ENCODE results near the gene SCAPER. TPM values are rescaled to one million over a fixed set of nuclear protein-coding genes. Genes with fewer than 3 reads are reported as not detected.

Gene SCAPER
- polyA plus RNA-seq (2011; rRNA removed): 4.9 and 7.6 TPM in 2 replicates
- 1.3 and 1.6 TPM in 2 replicates for polyA plus RNA-seq (2012; cell fraction: cytosol; rRNA removed)
- polyA plus RNA-seq (2012; cell fraction: nucleus; rRNA removed): 1.8 and 3.4 TPM in 2 replicates
- 4.0 to 5.7 TPM (median 5.5 TPM) in 3 replicates for polyA plus RNA-seq (2017; fragmentation: RNase III; extraction: RNeasy Plus Mini Kit Qiagen cat#74134 plus additional on column Dnase treatment)
- polyA minus RNA-seq (2011; rRNA and poly(A)+ RNA removed): 4.4 and 4.9 TPM in 2 replicates

GRCh38 chr15:76905013-76905839 lies at the start of gene SCAPER:
SCAPER (minus strand) TSS chr15:76905340; CDS start chr15:76883817, 21,523 bp downstream.
- DNase-seq (ENCODE audit: low read depth in 1 of 2, low spot score in 1 of 2) (peak; percentile 91), FAIRE-seq (no peak), ATAC-seq (peak; percentile 90 to 94)
- CTCF ChIA-PET: interaction anchor here (1.5 kb wide), 1 partner anchor 36 kb away, joined by 3 read pairs; no protein-coding TSS in a partner anchor
- POLR2A ChIA-PET: no interaction called here
- Histone ChIP-seq H3K27ac (peak within 1 kb of the TSS; percentile 78 to 91), H3K4me1 (peaks cover 14% of the 10 kb centered on the region; the same call in 2 of the 3 replicates), H3K9me3 (no peaks in the 10 kb centered on the region), H3K4me2 (peak within 1 kb of the TSS; percentile 86), H3K4me3 (peak within 1 kb of the TSS; percentile 68)
- WGBS (ENCODE audit: missing lambda C conversion rate): 10% methylated on average over 30 of the region's 78 CpGs
- 0 out of 2 replicates have a peak, but pooled peaks have one; percentile 46 for TF ChIP-seq TFCP2L1 (CRISPR knock-in tag; IDR thresholded peaks at IDR 0.05)
- TF ChIP-seq USF2 (IDR thresholded peaks at IDR 0.05): peak; percentile 95
- TF ChIP-seq MAZ (IDR thresholded peaks at IDR 0.05; ENCODE audit: borderline replicate concordance, low read depth, low read length): 0 out of 2 replicates have a peak, but pooled peaks have one; percentile 5
- TF ChIP-seq ZNF302 (CRISPR knock-in tag; IDR thresholded peaks at IDR 0.05): peak; percentile 85
- TF ChIP-seq RARB (CRISPR knock-in tag; IDR thresholded peaks at IDR 0.05): peak; percentile 53; the same call in 1 of the 2 replicates
- TF ChIP-seq E2F6 (IDR thresholded peaks at IDR 0.05; ENCODE audit: borderline replicate concordance, low read depth): peak; percentile 100
- peak; percentile 86 for TF ChIP-seq ATOH8 (CRISPR knock-in tag; IDR thresholded peaks at IDR 0.05; ENCODE audit: low read depth)
- TF ChIP-seq EHF (CRISPR knock-in tag; IDR thresholded peaks at IDR 0.05): 0 out of 2 replicates have a peak, but pooled peaks have one; percentile 38
- TF ChIP-seq HOXB5 (CRISPR knock-in tag; IDR thresholded peaks at IDR 0.05): peak; percentile 91
- no peak for TF ChIP-seq ZC3H11A (IDR thresholded peaks at IDR 0.05)
- TF ChIP-seq FOXS1 (CRISPR knock-in tag; IDR thresholded peaks at IDR 0.05): peak; percentile 60; the same call in 1 of the 2 replicates
- no peak for TF ChIP-seq ELK1 (IDR thresholded peaks at IDR 0.05; ENCODE audit: low read depth, low read length)
- TF ChIP-seq ZFP36 (IDR thresholded peaks at IDR 0.05; ENCODE audit: borderline replicate concordance, partially characterized antibody): no peak
- peak; percentile 100 for TF ChIP-seq MAX (IDR thresholded peaks at IDR 0.05)
- 0 out of 2 replicates have a peak, but pooled peaks have one; percentile 24 for TF ChIP-seq TP53 (CRISPR knock-in tag; IDR thresholded peaks at IDR 0.05)
- peak; percentile 66; the same call in 1 of the 2 replicates for TF ChIP-seq RNF2 (IDR thresholded peaks at IDR 0.05; ENCODE audit: borderline replicate concordance, low read depth)
- peak; percentile 38; the same call in 1 of the 2 replicates for TF ChIP-seq HOXA7 (CRISPR knock-in tag; IDR thresholded peaks at IDR 0.05)
- TF ChIP-seq MAFK (IDR thresholded peaks at IDR 0.05; ENCODE audit: partially characterized antibody): no peak
- TF ChIP-seq POLR2A (IDR thresholded peaks at IDR 0.05; ENCODE audit: low read length): peak; percentile 41
- no peak for TF ChIP-seq RAD21 (conservative IDR thresholded peaks at IDR 0.05 in 1 of 2, IDR thresholded peaks at IDR 0.05 in 1 of 2)
- TF ChIP-seq PHF8 (IDR thresholded peaks at IDR 0.05; ENCODE audit: borderline replicate concordance, low read depth): peak; percentile 85
- TF ChIP-seq FOSL2 (IDR thresholded peaks at IDR 0.05): no peak
- no peak for TF ChIP-seq FOSL2 (CRISPR knock-in tag; IDR thresholded peaks at IDR 0.05)
- peak in 1 of 2 experiments; percentile 56; a peak in 1 of 5 replicates for TF ChIP-seq JUN (IDR thresholded peaks at IDR 0.05)
- no peak for TF ChIP-seq SREBF2 (IDR thresholded peaks at IDR 0.05)
- peak; percentile 94; the same call in 1 of the 2 replicates for TF ChIP-seq HOXB13 (CRISPR knock-in tag; IDR thresholded peaks at IDR 0.05; ENCODE audit: low read depth)
- peak; percentile 51; the same call in 1 of the 2 replicates for TF ChIP-seq FOSB (CRISPR knock-in tag; IDR thresholded peaks at IDR 0.05)

Measured in A549 (cell line).